GM10847 (cell line): ENCODE data around the gene EEA1.

ENCODE experiments used
- POLR2A ChIP-seq: IDR thresholded peaks from 2 replicates; pipeline ENCODE4 v1.6.1; 2011; ENCODE audit not compliant: insufficient read length; ENCODE audit errors: extremely low read depth

The EEA1 gene

GRCh38 chr12:92945659-92946220, 16.6 kb upstream of the EEA1 start:
- no peak for TF ChIP-seq POLR2A

- TF ChIP-seq POLR2A, result no peak
Measured at GRCh38 chr12:92943482-92944250, 14.6 kb upstream of the EEA1 start.

- no peak for TF ChIP-seq POLR2A
Measured at GRCh38 chr12:92942905-92943304, 13.8 kb upstream of the EEA1 start.

GRCh38 chr12:92939116-92939515, 10.0 kb upstream of the EEA1 start:
- TF ChIP-seq POLR2A, result no peak

- TF ChIP-seq POLR2A, result no peak
Measured at GRCh38 chr12:92938638-92939037, 9.5 kb upstream of the EEA1 start.

GRCh38 chr12:92938018-92938417, 8.9 kb upstream of the EEA1 start:
- TF ChIP-seq POLR2A, result no peak

- no peak for TF ChIP-seq POLR2A
Measured at GRCh38 chr12:92933606-92934005, 4.5 kb upstream of the EEA1 start.

GRCh38 chr12:92930421-92930820, 1.3 kb upstream of the EEA1 start:
- no peak for TF ChIP-seq POLR2A

GRCh38 chr12:92929983-92930382, 888 bp upstream of the EEA1 start:
- TF ChIP-seq POLR2A, result no peak

- no peak for TF ChIP-seq POLR2A
Measured at GRCh38 chr12:92928421-92928961, 604 bp downstream of the EEA1 start.

- no peak for TF ChIP-seq POLR2A
Measured at GRCh38 chr12:92927436-92928281, 1.4 kb downstream of the EEA1 start.

GRCh38 chr12:92927055-92927435, 2.0 kb downstream of the EEA1 start:
- TF ChIP-seq POLR2A, result no peak

GRCh38 chr12:92926549-92926948, 2.5 kb downstream of the EEA1 start:
- no peak for TF ChIP-seq POLR2A

- no peak for TF ChIP-seq POLR2A
Measured at GRCh38 chr12:92921877-92922276, 7.2 kb downstream of the EEA1 start.

- no peak for TF ChIP-seq POLR2A
Measured at GRCh38 chr12:92915365-92915764, 13.7 kb downstream of the EEA1 start.

GRCh38 chr12:92914170-92914569, 14.9 kb downstream of the EEA1 start:
- TF ChIP-seq POLR2A, result no peak
